Testis (tissue), 3 donors: ENCODE results near the gene PCBP2. TPM values are rescaled to one million over a fixed set of nuclear protein-coding genes. Genes with fewer than 3 reads are reported as not detected.

ENCODE experiments used
- DNase-seq: peaks from one replicate; pipeline ENCODE4 v3.0.0-alpha.2; 2019
- H3K27ac ChIP-seq, 2 donors: fragments of 200-600 bp; sonication (generic); one replicate each; pipeline ENCODE4 v1.5.1; 2019
- H3K27me3 ChIP-seq: fragments of 200-600 bp; sonication (generic); one replicate; pipeline ENCODE4 v1.5.1; 2019
- H3K36me3 ChIP-seq: fragments of 200-600 bp; sonication (generic); one replicate; pipeline ENCODE4 v1.5.1; 2017; ENCODE audit warnings: low read depth; ENCODE audit errors: missing control alignments
- H3K4me1 ChIP-seq: fragments of 200-600 bp; sonication (generic); one replicate; pipeline ENCODE4 v1.5.1; 2019
- H3K4me3 ChIP-seq, 2 donors: fragments of 200-600 bp; sonication (generic); one replicate each; pipeline ENCODE4 v1.5.1; 2017 to 2019
- H3K9me3 ChIP-seq: fragments of 200-600 bp; sonication (generic); one replicate; pipeline ENCODE4 v1.5.1; 2017
- POLR2A ChIP-seq: fragments of 450-650 bp; IDR thresholded peaks from one replicate; pipeline ENCODE4 v1.6.1; 2017; ENCODE audit warnings: antibody characterized with exemption, mild to moderate bottlenecking, moderate library complexity
- WGBS, 2 donors: methylation state at CpG; one replicate each; pipeline ENCODE4 v1.1.5; 2018; 5-methylcytosine and 5-hydroxymethylcytosine counted together
- intact Hi-C: fragments of 100-400 bp; cut with DNase I; formaldehyde crosslinking; loops from one replicate; pipeline ENCODE4 v1.15.1; 2023; ENCODE audit warnings: low total_unique reads
- polyA plus RNA-seq: library from polyadenylated mRNA; stranded (reverse); fragments of 350-450 nt; fragmentation: Illumina TruSeq; extraction: RNeasy Lipid Tissue Mini Kit (QIAGEN cat#74804); gene quantifications from one replicate; pipeline ENCODE4 v1.2.3, GENCODE V29; 2014; ENCODE audit warnings: low read depth, low replicate concordance; ENCODE audit not compliant: insufficient read depth
- total RNA-seq, 2 donors: library from RNA; depleted of rRNA; stranded (reverse); fragments of >200 nt; gene quantifications; one replicate each; pipeline ENCODE4 v1.2.3, GENCODE V29; 2016
- TF ChIP-seq, protein P1 (sequence below), 3 experiments: fragments of 450-650 bp in 2 of 3; fragments of 200-600 bp in 1 of 3; sonication (generic) in 1 of 3; IDR thresholded peaks; one replicate each; pipeline ENCODE4 v1.5.1; 2016 to 2019; ENCODE audit warnings: antibody characterized with exemption in 3 of 3, mild to moderate bottlenecking in 2 of 3, moderate library complexity in 1 of 3

The PCBP2 gene
- total and polyA plus RNA-seq, 3 donors from 2014 or later: 553 to 1,065 (median 632) TPM

DNA sequence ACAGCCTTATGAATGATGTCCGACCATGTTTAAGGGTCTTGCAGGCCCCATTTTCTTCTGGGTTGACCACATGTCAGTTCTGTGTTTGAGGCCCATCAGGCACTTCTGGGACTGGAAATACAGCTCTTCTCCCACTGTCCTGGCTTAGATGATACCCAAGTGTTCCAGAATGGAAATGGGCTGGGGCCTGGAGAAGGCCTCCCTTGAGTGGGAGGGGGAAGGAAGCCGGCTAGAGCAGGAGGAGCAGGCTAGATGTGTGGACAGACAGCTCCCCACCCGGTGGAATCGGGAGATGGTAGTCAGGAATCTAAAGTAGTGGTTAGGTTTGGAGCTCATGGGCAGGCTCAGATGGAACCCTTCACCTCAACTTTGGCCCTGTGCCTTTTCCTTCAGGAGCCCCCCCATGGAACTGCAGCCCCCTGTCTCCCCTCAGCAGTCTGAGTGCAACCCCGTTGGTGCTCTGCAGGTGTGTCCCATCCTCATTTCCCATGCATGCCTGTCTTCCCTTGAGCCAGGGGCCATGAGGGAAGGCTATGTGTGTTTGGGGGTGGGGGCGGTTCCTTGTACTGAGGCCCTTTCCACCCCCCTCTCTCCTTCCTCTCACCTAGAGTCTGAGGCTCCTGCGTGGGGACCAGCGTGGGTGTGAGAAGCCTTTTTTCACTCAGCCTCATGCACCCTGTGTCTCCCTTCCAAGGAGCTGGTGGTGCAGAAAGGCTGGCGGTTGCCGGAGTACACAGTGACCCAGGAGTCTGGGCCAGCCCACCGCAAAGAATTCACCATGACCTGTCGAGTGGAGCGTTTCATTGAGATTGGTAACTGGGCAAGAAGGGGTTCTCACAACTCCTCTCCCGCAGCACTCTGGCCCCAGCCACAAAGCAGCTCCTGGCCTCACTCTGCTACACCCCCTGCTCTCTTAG is 52.4 kb downstream of the PCBP2 start:
- no peaks in the 10 kb centered on the region for H3K9me3 ChIP-seq
- H3K27me3 ChIP-seq: no peaks in the 10 kb centered on the region
- H3K4me1 ChIP-seq: peaks cover 49% of the 10 kb centered on the region
- DNase-seq: no peak
- H3K4me3 ChIP-seq: no peak overlapping the region
- no peaks in the 10 kb centered on the region for H3K36me3 ChIP-seq
- intact Hi-C loops: loop anchor here (10.0 kb wide), 2 partner anchors 49 to 179 kb away; partner anchors contain the start of genes AAAS and PCBP2
- H3K27ac ChIP-seq: peak overlapping the region in 1 of 2 donors; percentile 2
- TF ChIP-seq, protein P1, sequence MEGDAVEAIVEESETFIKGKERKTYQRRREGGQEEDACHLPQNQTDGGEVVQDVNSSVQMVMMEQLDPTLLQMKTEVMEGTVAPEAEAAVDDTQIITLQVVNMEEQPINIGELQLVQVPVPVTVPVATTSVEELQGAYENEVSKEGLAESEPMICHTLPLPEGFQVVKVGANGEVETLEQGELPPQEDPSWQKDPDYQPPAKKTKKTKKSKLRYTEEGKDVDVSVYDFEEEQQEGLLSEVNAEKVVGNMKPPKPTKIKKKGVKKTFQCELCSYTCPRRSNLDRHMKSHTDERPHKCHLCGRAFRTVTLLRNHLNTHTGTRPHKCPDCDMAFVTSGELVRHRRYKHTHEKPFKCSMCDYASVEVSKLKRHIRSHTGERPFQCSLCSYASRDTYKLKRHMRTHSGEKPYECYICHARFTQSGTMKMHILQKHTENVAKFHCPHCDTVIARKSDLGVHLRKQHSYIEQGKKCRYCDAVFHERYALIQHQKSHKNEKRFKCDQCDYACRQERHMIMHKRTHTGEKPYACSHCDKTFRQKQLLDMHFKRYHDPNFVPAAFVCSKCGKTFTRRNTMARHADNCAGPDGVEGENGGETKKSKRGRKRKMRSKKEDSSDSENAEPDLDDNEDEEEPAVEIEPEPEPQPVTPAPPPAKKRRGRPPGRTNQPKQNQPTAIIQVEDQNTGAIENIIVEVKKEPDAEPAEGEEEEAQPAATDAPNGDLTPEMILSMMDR (IDR thresholded peaks at IDR 0.05): no peak
- TF ChIP-seq POLR2A: no peak
- 54 to 73% methylated on average over 14 of the region's 14 CpGs for WGBS, 2 donors

DNA sequence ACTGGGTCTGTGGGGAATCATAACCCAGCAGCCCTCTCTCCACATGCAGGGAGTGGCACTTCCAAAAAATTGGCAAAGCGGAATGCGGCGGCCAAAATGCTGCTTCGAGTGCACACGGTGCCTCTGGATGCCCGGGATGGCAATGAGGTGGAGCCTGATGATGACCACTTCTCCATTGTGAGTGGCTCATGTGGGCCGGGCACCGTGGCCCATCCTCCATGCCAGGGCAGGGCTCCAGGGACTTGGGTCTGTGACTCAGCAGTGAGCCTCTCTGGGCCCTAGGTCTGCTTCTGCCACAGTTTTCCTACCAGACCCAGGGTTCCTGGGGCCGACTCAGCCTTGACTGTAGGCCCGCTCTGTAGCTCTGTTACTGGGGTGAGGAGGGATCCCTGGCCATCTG is 53.2 kb downstream of the PCBP2 start:
- 66 to 79% methylated on average over 9 to 10 of the region's 10 CpGs for WGBS, 2 donors
- Histone ChIP-seq H3K9me3 (no peaks in the 10 kb centered on the region), H3K4me1 (peaks cover 46% of the 10 kb centered on the region), H3K27ac (peak overlapping the region; percentile 2 to 9), H3K4me3 (no peak overlapping the region), H3K27me3 (no peaks in the 10 kb centered on the region), H3K36me3 (no peaks in the 10 kb centered on the region)
- TF ChIP-seq, protein P1 (IDR thresholded peaks at IDR 0.05): no peak
- intact Hi-C loops: loop anchor here (10.0 kb wide), 2 partner anchors 50 to 180 kb away; partner anchors contain the start of genes AAAS and PCBP2
- no peak for DNase-seq

DNA sequence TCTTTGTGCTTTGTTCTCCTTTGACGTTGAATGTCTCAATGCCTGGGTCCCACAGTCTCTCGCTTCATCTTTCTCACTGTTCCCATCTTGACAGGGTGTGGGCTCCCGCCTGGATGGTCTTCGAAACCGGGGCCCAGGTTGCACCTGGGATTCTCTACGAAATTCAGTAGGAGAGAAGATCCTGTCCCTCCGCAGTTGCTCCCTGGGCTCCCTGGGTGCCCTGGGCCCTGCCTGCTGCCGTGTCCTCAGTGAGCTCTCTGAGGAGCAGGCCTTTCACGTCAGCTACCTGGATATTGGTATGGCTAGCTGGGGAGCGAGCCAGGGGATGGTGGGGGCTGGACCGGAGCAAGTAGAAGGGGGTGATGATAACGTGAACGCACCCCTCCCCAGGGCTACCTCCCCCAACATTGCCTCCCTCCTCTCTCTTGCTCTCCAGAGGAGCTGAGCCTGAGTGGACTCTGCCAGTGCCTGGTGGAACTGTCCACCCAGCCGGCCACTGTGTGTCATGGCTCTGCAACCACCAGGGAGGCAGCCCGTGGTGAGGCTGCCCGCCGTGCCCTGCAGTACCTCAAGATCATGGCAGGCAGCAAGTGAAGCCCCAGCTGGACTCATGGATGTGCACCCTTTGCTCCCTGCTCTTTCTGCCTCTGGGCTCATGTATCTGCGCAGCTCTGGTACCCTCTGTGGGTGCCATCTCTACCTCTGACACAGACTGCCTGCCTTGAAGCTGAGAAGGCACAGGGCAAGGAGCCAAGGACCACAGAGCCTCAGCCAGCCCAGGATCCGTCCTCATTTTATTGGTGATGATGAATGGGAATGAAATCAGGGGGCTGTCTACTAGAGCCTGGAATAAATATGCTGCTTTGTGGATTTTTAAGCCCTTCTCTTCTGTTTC is 53.9 kb downstream of the PCBP2 start:
- intact Hi-C loops: loop anchor here (10.0 kb wide), 2 partner anchors 51 to 181 kb away; partner anchors contain the start of genes AAAS and PCBP2
- Histone ChIP-seq H3K27me3 (no peaks in the 10 kb centered on the region), H3K4me1 (peaks cover 46% of the 10 kb centered on the region), H3K4me3 (no peak overlapping the region), H3K27ac (peak overlapping the region; percentile 9 to 21), H3K36me3 (no peaks in the 10 kb centered on the region), H3K9me3 (no peaks in the 10 kb centered on the region)
- no peak for TF ChIP-seq POLR2A
- TF ChIP-seq, protein P1 (IDR thresholded peaks at IDR 0.05): no peak
- DNase-seq: no peak
- WGBS, 2 donors: 60 to 71% methylated on average over 19 of the region's 19 CpGs

DNA sequence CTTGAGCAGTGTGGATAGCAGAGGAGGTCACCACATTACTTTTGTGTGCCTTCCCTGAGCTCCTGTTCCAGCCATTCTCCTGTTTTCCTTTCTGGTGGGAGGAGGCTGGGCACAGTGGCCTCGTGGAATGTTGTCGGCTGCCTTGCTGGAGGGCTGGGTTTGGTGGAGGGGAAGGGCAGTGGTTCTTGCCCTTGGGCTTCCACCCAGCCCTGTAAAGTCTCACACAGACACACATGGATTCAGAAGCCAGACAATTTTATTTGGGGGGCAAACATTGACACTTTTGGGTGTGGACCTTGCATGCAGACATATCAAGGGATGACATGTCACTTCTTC is 54.5 kb downstream of the PCBP2 start:
- no peak overlapping the region for H3K4me3 ChIP-seq
- TF ChIP-seq POLR2A: no peak
- H3K4me1 ChIP-seq: peaks cover 46% of the 10 kb centered on the region
- H3K9me3 ChIP-seq: no peaks in the 10 kb centered on the region
- H3K36me3 ChIP-seq: no peaks in the 10 kb centered on the region
- no peaks in the 10 kb centered on the region for H3K27me3 ChIP-seq
- intact Hi-C loops: loop anchor here (10.0 kb wide), 2 partner anchors 52 to 182 kb away; partner anchors contain the start of genes AAAS and PCBP2
- peak overlapping the region in 1 of 2 donors; percentile 21 for H3K27ac ChIP-seq
- WGBS, 2 donors: 36 to 37% methylated on average over 2 of the region's 2 CpGs
- no peak for DNase-seq
